Breast epithelium (tissue), 4 donors: ENCODE data around the gene KIF11. TPM values are rescaled to one million over a fixed set of nuclear protein-coding genes. Genes with fewer than 3 reads are reported as not detected.

Experiments
- DNase-seq, 2 donors: peaks; one replicate each; pipeline ENCODE4 v3.0.0-alpha.2; 2019; ENCODE audit warnings: low spot score in 2 of 2
- H3K27ac ChIP-seq, 2 donors: fragments of 200-600 bp; sonication (generic) in 1 of 2; one replicate each; pipeline ENCODE4 v1.5.1; 2016 to 2019; ENCODE audit warnings: mild to moderate bottlenecking in 1 of 2
- H3K27me3 ChIP-seq, 2 donors: fragments of 200-600 bp; sonication (generic) in 1 of 2; one replicate each; pipeline versions ENCODE4 v1.5.1 to v1.6.0; 2017 to 2019; ENCODE audit warnings: control low read depth in 1 of 2, mild to moderate bottlenecking in 1 of 2
- H3K36me3 ChIP-seq: fragments of 200-600 bp; one replicate; pipeline ENCODE4 v1.5.1; 2019
- H3K4me1 ChIP-seq, 2 donors: fragments of 200-600 bp; sonication (generic); one replicate each; pipeline ENCODE4 v1.5.1; 2016 to 2019; ENCODE audit warnings: control low read depth in 1 of 2
- H3K4me3 ChIP-seq, 3 donors: fragments of 200-600 bp; sonication (generic); 1 replicate in 2 of 3; 2 replicates in 1 of 3; pipeline ENCODE4 v1.5.1; 2016 to 2019; ENCODE audit warnings: mild to moderate bottlenecking in 3 of 3, moderate library complexity in 2 of 3
- H3K9me3 ChIP-seq, 2 donors: fragments of 200-600 bp; sonication (generic) in 1 of 2; one replicate each; pipeline ENCODE4 v1.5.1; 2016 to 2019; ENCODE audit warnings: control low read depth in 1 of 2
- CTCF ChIP-seq, 3 donors: fragments of 450-650 bp; IDR thresholded peaks; one replicate each; pipeline ENCODE4 v1.5.1; 2016 to 2017; ENCODE audit warnings: antibody characterized with exemption in 3 of 3, mild to moderate bottlenecking in 3 of 3, moderate library complexity in 3 of 3
- POLR2A ChIP-seq: fragments of 450-650 bp; IDR thresholded peaks from one replicate; pipeline ENCODE4 v1.6.1; 2016; ENCODE audit warnings: antibody characterized with exemption, mild to moderate bottlenecking, moderate library complexity
- POLR2AphosphoS5 ChIP-seq, 3 donors: sonication (generic); formaldehyde crosslinking; IDR thresholded peaks; one replicate each; pipeline ENCODE4 v1.6.1; 2017; ENCODE audit warnings: antibody characterized with exemption in 3 of 3
- intact Hi-C: fragments of 100-400 bp; cut with DNase I; formaldehyde crosslinking; loops from one replicate; pipeline ENCODE4 v1.15.1; 2023; ENCODE audit warnings: low total_unique reads
- total RNA-seq, 3 donors: library from RNA; depleted of rRNA; stranded (reverse); fragments of >200 nt; gene quantifications; one replicate each; pipeline ENCODE4 v1.1.0, GENCODE V29; 2016

Gene KIF11
- total RNA-seq, 3 donors from 2014 or later = 0.66 to 2.6 (median 1.6) TPM

- intact Hi-C loops = no loop called here
- peak overlapping the region; percentile 70 to 79 for H3K27ac ChIP-seq
- peaks cover 0 to 10% of the 10 kb centered on the region in 2 donors for H3K9me3 ChIP-seq
- H3K27me3 ChIP-seq = peaks cover 0 to 7% of the 10 kb centered on the region in 2 donors
- peak overlapping the region; percentile 61 to 75 (median 71) for H3K4me3 ChIP-seq
- H3K36me3 ChIP-seq = no peaks in the 10 kb centered on the region
- no peaks in the 10 kb centered on the region for H3K4me1 ChIP-seq
- peak in 1 of 2 donors; percentile 36 for DNase-seq
- no peak for TF ChIP-seq CTCF (IDR thresholded peaks at IDR 0.05)
- no peak for TF ChIP-seq POLR2A
- TF ChIP-seq POLR2AphosphoS5 (IDR thresholded peaks at IDR 0.05) = peak in 1 of 3 donors; percentile 53
Measured at GRCh38 chr10:92690211-92690914, 97.4 kb downstream of the KIF11 start.

DNA sequence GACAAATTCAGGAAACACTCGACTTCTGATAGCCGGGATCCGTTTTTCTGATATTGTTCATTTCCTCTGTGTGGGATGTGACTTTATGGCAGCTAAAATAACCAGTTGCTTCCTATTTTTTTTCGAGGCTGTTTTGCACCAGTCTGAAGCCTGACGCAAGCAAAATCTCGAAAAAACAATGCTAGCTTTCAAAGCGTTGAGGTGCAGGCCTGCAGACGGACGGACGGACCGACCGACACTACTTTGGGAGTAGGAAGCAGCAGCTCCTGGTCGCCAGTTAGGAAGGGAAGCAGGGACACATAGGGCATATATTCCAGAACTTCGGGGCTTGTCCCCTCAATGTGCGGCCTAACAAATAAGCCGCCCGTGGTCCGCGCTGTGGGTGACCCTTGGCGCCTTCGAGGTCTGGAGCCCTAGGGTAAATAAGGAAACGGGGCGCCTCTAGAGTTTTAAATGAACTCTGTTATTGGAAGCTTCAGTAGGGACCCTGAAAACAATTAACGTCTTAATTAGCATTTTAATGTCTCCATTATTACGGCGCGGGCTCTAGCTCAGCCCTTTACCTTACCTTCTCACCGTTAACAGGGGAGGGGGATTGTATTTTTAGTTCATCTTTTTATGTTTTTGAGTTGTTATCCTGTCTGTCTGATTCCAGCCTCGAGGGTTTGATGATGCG is 98.1 kb downstream of the KIF11 start:
- peak overlapping the region; percentile 61 to 75 (median 71) for H3K4me3 ChIP-seq
- no peak for DNase-seq
- intact Hi-C loops = no loop called here
- no peaks in the 10 kb centered on the region for H3K4me1 ChIP-seq
- peaks cover 0 to 7% of the 10 kb centered on the region in 2 donors for H3K27me3 ChIP-seq
- H3K9me3 ChIP-seq = peaks cover 0 to 3% of the 10 kb centered on the region in 2 donors
- H3K36me3 ChIP-seq = no peaks in the 10 kb centered on the region
- TF ChIP-seq CTCF (IDR thresholded peaks at IDR 0.05) (no peak), POLR2A (no peak), POLR2AphosphoS5 (IDR thresholded peaks at IDR 0.05) (peak in 1 of 3 donors; percentile 20)
- peak overlapping the region; percentile 67 to 74 for H3K27ac ChIP-seq

- no peak for DNase-seq
- Histone ChIP-seq H3K9me3 (no peaks in the 10 kb centered on the region), H3K36me3 (no peaks in the 10 kb centered on the region), H3K4me3 (peak overlapping the region; percentile 20 to 75 (median 61)), H3K27me3 (peaks cover 0 to 7% of the 10 kb centered on the region in 2 donors), H3K4me1 (no peaks in the 10 kb centered on the region), H3K27ac (peak overlapping the region; percentile 67 to 74)
- TF ChIP-seq POLR2A (no peak), POLR2AphosphoS5 (IDR thresholded peaks at IDR 0.05) (peak in 2 of 3 donors; percentile 13 to 30)
- intact Hi-C loops = no loop called here
Measured at GRCh38 chr10:92691591-92692079, 98.7 kb downstream of the KIF11 start.

GRCh38 chr10:92692080-92692671 is 99.2 kb downstream of the KIF11 start:
- no peak for DNase-seq
- TF ChIP-seq POLR2AphosphoS5 (IDR thresholded peaks at IDR 0.05) (no peak), CTCF (IDR thresholded peaks at IDR 0.05) (no peak), POLR2A (no peak)
- intact Hi-C loops = no loop called here
- H3K9me3 ChIP-seq = no peaks in the 10 kb centered on the region
- no peaks in the 10 kb centered on the region for H3K36me3 ChIP-seq
- peaks cover 0 to 7% of the 10 kb centered on the region in 2 donors for H3K27me3 ChIP-seq
- peak overlapping the region; percentile 67 to 74 for H3K27ac ChIP-seq
- H3K4me3 ChIP-seq = peak overlapping the region; percentile 20 to 75 (median 61)
- H3K4me1 ChIP-seq = no peaks in the 10 kb centered on the region

DNA sequence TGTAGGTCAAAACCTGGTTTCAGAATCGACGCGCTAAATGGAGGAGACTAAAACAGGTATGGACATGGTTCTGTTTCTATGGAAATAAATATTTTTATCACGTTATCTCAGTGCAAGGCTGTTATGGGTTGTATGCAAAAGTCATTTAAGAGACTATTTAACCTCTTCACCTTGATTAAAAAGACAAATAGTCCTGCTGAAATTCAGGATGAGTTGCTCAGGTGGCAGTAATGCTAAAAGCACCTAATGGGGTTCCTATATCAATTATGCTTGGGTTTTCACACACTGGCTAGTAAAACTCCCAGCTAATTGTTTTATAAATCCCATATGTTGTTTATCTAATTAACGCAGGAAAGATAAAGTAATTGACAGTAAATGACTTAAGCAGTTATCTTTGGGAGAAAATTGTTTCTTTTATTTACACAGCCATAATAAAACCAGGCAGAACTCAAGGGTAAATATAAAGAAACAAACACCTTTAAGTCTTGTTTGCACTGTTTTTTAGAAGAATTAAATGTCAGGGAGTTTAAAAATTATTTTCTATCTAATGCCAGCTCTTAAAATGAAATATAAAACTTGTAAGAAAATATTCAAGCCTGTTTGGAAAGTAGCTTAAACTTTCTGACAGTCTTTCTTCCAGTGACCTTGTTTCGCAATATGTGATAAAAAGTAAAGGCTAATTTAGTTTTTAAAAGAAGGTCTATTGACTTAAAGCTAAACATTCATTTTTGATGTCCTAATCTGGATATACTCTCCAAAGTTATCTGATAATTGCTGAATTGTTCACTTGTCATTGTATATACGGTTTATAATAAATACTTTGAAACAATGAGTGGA is 100.0 kb downstream of the KIF11 start:
- no peak for DNase-seq
- Histone ChIP-seq H3K36me3 (no peaks in the 10 kb centered on the region), H3K27me3 (peaks cover 0 to 7% of the 10 kb centered on the region in 2 donors), H3K9me3 (no peaks in the 10 kb centered on the region), H3K27ac (no peak overlapping the region), H3K4me3 (peak overlapping the region in 1 of 3 donors; percentile 75), H3K4me1 (no peaks in the 10 kb centered on the region)
- intact Hi-C loops = no loop called here
- TF ChIP-seq POLR2AphosphoS5 (IDR thresholded peaks at IDR 0.05) = no peak
- TF ChIP-seq CTCF (IDR thresholded peaks at IDR 0.05) = no peak
- no peak for TF ChIP-seq POLR2A
